ENCODE results near the gene ANKRD39. TPM values are rescaled to one million over a fixed set of nuclear protein-coding genes. Genes with fewer than 3 reads are reported as not detected.

Gene ANKRD39
- total and polyA plus RNA-seq, 2 of the 4 experiments (the other 2 are of a cell fraction) = 12.5 to 17.0 TPM

DNA sequence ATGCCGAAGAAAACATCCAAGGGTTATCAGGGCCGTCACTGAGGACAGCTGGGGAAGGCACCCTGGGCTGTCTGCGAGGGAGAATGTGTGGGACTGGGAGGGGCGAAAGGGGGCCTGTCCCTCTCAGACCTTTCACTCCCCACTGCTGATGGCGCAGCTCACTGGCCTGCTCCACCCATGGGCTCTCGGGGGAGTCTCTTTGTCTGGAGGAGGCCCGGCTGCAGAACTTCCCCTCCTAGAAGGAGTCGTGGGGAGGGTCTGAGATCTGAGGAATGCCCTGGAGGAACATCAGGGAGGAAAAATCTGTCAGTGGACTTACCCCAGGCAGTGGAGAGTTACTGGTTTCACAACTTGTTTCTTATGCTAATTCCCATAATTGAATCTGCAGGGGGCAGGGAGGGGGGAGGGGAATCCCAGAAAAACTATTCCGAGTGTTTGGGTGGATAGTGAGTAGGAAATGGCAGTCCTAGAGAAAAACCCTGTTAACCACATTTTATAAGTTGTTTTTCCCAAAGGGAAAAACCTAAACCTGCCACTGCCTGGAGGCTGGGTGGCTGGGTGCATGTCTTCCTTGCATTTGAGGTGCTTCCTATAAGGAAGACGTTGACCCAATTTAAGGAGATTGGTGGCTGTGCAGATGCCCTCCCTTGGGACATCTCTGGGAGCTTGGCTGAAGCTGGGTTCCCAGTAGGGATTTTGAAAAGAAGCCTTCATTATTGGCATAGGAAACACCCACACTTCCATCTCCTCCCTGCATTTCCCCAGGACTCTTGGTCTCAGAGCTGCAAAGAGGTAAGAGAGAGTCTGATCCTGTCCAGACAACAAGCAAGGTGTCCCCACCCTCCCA is 23.8 kb upstream of the ANKRD39 start:
- Histone ChIP-seq H4K91ac (ENCODE audit: insufficient read depth, low read depth, low read length) (no peak overlapping the region), H3K9me3 (ENCODE audit: control insufficient read depth, insufficient read depth, low read length) (no peaks in the 10 kb centered on the region), H3K27ac (ENCODE audit: insufficient read depth, low read length) (no peak overlapping the region), H2BK20ac (ENCODE audit: low read depth, low read length) (no peak overlapping the region), H2BK15ac (ENCODE audit: low read depth, low read length) (no peak overlapping the region), H2AK9ac (replicated peaks; ENCODE audit: low read depth, low read length, poor library complexity) (no peak overlapping the region), H3K14ac (replicated peaks; ENCODE audit: low read depth, low read length) (no peak overlapping the region), H3K79me1 (ENCODE audit: low read depth in 1 of 2, low read length in 2 of 2) (no peaks in the 10 kb centered on the region), H3K4me1 (ENCODE audit: control insufficient read depth, insufficient read depth, low read length) (peaks cover 1% of the 10 kb centered on the region; the same call in 1 of the 2 replicates), H3K18ac (ENCODE audit: low read depth, low read length) (no peak overlapping the region), H3K9me1 (ENCODE audit: insufficient read depth, low read length) (no peaks in the 10 kb centered on the region), H3K4me2 (ENCODE audit: low read depth, low read length) (no peak overlapping the region), H3K4ac (ENCODE audit: low read depth, low read length) (no peak overlapping the region), H4K8ac (ENCODE audit: low read depth in 2 of 2, low read length in 2 of 2) (no peak overlapping the region), H4K5ac (ENCODE audit: low read depth, low read length) (no peak overlapping the region), H3K56ac (ENCODE audit: extremely low read depth, insufficient read depth, low read length) (no peak overlapping the region), H3K4me3 (ENCODE audit: insufficient read depth, low read depth, low read length) (no peak overlapping the region), H3K23ac (ENCODE audit: low read depth, low read length) (no peak overlapping the region), H3K9ac (ENCODE audit: low read depth, low read length) (no peak overlapping the region), H2AK5ac (ENCODE audit: low read depth, low read length) (no peak overlapping the region), H3K36me3 (ENCODE audit: control insufficient read depth, insufficient read depth, low read length) (no peaks in the 10 kb centered on the region), H2BK5ac (ENCODE audit: low read depth, low read length, poor library complexity, severe bottlenecking) (no peak overlapping the region), H3K27me3 (ENCODE audit: control insufficient read depth, insufficient read depth, low read length) (peaks cover 17% of the 10 kb centered on the region; the same call in 1 of the 2 replicates), H4K20me1 (ENCODE audit: insufficient read depth, low read length) (no peaks in the 10 kb centered on the region), H2BK120ac (ENCODE audit: low read depth, low read length) (no peak overlapping the region), H2AFZ (replicated peaks; ENCODE audit: low read length, poor library complexity) (no peak overlapping the region)
- TF ChIP-seq NFE2L2 (IDR thresholded peaks at IDR 0.05; ENCODE audit: low read depth, low read length) = no peak
- BruUV-seq (replicated peaks) = no TSS peak
- CTCF ChIA-PET = no interaction called here
- no CpG with 5 or more reads among the region's 10 CpGs for WGBS, 2 experiments (ENCODE audit: extremely low coverage in 2 of 2, insufficient read length in 1 of 2)
- intact Hi-C loops (cut with micrococcal nuclease) (no loop called here), in situ Hi-C loops (cut with MboI; ENCODE audit: low sequenced_read_pairs) (no loop called here), dilution Hi-C loops (cut with HindIII; ENCODE audit: low sequenced_read_pairs, unreplicated experiment) (no loop called here)
- DNase-seq (no peak), ATAC-seq (ENCODE audit: low read depth) (no peak)
- POLR2A ChIA-PET (ENCODE audit: unreplicated experiment) = interaction anchor here (0.6 kb wide), 1 partner anchor 1769 kb away, joined by 9 read pairs; no protein-coding TSS in a partner anchor

Measured in IMR-90 (cell line).